HG03025 (cell line): ENCODE data around the gene CCDC172.
"Not testable (repeated sequence)": the region's sequence is repeated elsewhere in the genome, so short reads cannot be mapped to it uniquely, and the experiment has no call there.

ENCODE experiments used
- ATAC-seq: cut with Tn5 transposase; IDR thresholded peaks from one replicate; pipeline ENCODE4 v1.9.1; 2021; ENCODE audit warnings: mild to moderate bottlenecking, moderate library complexity; ENCODE audit not compliant: unreplicated experiment, low FRiP score

CCDC172 gene

DNA sequence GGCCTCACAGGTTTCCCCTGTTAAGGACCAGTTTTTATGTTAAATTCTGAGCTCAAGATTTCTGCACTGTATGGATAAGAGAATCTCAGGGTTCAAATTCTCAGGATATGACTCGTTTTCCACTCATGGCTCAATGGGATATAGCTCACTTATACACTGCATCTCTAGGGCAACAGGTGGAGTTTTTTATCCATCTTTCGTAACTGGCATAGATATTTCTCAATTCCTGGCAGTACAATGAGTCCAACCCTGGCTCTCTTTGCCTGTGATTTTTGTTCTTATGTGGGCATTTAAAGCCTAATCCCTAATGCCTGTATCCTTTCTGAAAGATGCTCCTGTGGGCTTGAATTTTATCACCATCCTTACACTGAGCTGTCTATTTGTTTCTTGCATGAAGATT, 7.6 kb downstream of the CCDC172 start:
- ATAC-seq = no peak

DNA sequence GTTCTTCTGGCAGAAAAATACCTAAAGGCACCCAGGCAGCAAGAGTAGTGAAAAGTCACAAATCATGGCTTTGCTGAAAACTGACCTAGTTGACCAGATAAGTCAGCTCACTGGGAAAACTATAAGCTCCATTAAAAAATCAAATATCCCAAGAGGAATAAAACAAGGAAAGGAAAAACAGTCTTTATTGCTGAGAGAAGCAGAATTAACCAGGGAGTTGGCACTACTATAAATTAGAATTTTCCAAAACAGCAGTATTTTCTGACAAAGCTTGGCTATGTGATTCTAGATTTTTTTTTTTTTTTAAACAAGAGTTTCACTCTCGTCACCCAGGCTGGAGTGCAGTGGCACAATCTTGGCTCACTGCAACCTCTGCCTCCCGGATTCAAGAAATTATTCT, 12.6 kb downstream of the CCDC172 start:
- ATAC-seq = no peak

- no peak for ATAC-seq
These were observed 27.9 kb downstream of the CCDC172 start for GRCh38 chr10:116352125-116352524.

GRCh38 chr10:116353817-116354216, 29.6 kb downstream of the CCDC172 start:
- ATAC-seq = no peak

DNA sequence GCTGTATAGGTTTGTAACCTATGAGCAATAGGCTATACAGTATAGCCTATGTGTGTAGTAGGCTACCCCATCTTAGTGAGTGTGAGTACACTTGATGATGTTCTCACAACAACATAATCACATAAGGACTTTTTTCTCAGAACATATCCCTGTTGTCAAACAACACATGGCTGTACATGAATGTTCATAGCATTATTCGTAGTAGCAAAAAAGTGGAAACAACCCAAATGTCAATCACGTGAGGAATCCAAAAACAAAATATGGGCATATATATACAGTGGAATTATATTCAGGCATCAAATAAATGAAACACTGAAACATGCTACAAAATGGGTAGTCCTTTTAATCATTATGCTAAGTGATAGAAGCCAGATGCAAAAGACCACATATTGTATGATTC, 31.1 kb downstream of the CCDC172 start:
- no peak for ATAC-seq

GRCh38 chr10:116356833-116357232, 32.6 kb downstream of the CCDC172 start:
- ATAC-seq = no peak

GRCh38 chr10:116364868-116365267, 40.6 kb downstream of the CCDC172 start:
- no peak for ATAC-seq

DNA sequence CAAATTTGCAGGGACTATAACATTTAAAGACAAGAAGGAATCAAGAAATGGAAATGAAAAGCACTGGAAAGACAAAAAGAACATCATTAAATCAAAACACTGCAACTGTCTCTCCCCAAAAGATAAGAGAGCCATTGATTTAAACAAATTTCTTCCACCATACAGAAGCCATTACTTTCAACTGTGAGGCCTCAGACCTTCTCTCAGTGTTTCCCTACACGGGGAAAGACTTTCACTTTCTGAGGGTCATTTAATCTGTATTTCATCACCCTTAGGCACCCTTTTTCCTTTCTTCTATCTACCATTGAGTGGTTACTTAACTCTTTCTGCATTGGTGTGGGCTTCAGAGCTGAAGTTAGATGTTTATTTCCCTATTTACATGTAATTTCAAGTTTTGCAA, 47.5 kb downstream of the CCDC172 start:
- no peak for ATAC-seq

DNA sequence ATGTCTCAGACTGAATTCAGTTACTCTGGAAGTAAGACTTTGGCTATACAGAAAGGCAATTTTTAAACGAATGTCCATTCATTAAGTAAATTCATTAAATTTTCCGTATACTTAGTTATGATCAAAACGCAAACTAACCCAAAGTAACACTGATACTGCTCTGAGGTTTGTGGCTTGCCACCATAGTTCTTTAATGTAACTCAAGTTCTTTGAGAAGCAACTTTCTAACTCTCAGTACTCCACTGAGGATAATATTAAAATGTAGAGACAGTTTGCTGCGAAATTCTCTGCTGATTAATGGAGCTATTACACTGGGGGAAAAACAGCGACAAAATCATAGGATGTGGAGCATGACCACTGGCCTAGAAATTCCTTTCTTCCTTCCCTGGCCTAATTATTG, 58.0 kb downstream of the CCDC172 start:
- ATAC-seq = no peak

GRCh38 chr10:116385311-116385710, 61.1 kb downstream of the CCDC172 start:
- no peak for ATAC-seq

DNA sequence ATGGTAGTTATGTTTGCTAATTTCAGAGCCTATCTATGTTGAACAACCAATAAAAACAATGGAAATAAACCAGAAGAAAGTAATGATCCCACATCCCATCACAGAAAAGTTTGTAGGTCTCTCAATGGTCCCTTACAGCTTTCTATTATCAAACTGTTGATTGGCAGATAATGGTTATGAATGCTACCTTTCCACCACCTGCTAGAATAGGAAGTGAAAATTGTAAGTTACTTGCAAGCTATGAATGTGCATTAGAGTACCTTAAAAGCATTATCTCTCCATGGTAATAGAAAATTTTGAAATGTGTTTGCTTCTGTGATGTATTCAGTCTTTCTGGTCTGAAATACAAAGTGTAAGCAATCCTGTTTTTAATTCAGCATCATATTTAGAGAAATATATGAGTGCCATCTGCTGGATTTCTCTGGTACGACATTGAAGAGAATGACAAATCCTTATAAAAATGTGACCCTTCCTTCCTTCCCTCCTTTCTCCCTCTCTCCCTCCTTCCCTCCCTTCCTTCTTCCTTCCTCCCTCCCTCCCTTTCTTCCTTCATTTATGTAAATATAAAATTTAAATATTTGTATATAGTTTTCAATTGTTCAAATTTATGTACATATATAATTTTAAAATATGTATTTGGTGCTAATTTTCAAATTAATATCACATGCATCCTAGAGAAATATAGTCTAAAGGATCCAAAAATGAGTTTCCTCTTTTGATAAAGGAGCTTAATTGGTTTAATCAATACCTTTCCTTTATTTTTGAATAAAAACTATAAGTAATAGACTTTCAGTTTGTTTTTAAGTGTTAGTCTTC, 62.0 kb downstream of the CCDC172 start:
- ATAC-seq = peak; percentile 63

DNA sequence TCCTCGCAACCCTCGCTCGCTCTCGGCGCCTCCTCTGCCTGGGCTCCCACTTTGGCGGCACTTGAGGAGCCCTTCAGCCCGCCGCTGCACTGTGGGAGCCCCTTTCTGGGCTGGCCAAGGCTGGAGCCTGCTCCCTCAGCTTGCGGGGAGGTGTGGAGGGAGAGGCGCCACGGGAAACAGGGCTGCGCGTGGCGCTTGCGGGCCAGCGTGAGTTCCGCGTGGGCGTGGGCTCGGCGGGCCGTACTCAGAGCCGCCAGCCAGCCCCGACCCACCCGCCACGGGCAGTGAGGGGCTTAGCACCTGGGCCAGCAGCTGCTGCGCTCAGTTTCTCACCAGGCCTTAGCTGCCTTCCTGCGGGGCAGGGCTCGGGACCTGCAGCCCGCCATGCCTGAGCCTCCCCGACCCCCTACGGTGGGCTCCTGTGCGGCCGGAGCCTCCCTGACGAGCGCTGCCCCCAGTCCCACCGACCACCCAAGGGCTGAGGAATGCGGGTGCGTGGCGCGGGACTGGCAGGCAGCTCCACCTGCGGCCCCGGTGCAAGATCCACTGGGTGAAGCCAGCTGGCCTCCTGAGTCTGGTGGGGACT, 69.1 kb downstream of the CCDC172 start:
- ATAC-seq = not testable (repeated sequence)

- no peak for ATAC-seq
These were observed 71.2 kb downstream of the CCDC172 start for GRCh38 chr10:116395223-116395985.

DNA sequence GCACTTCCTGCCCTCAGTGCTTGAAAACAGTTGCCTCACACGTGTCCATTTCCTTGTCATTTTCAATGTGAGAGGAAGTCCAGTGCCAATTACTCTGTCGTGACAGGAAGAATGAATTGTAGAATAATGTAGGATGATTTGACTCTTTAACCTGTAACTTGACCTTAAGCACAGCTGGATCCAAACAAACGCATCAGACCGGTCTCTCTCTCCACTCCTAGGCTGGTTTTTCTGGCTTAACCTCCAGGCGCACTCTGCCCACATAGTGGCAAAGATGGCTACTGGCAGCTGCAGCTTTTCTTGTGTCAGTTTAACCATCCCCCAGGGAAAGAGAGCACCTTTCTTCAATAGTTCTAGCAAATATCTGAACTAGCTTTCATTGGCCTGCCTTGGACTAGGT, 74.0 kb downstream of the CCDC172 start:
- no peak for ATAC-seq

GRCh38 chr10:116402858-116403257, 78.6 kb downstream of the CCDC172 start:
- ATAC-seq = no peak

DNA sequence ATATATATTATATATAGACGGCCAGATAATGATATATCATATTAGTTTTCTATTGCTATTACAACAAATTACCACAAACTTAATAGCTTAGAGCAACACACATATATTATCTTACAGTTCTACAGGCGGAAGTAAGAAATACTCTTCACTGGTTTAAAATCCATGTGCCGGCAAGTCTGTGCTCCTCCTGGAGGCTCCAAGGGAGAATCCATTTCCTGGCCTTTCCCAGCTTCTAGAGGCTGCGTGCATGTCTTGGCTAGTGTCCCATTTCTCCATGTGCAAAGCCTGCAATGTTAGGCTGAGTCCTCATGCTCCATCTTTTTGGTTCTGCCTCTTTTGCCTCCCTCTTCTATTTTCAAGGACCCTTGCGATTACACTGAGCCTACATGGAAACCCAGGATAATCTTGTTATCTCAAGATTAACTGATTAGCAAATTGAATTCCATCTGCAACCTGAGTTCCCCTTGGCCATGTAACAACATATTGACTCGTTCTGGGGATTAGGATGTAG, 79.5 kb downstream of the CCDC172 start:
- no peak for ATAC-seq

- ATAC-seq = peak; percentile 79
These were observed 84.5 kb downstream of the CCDC172 start for GRCh38 chr10:116408719-116409118.

DNA sequence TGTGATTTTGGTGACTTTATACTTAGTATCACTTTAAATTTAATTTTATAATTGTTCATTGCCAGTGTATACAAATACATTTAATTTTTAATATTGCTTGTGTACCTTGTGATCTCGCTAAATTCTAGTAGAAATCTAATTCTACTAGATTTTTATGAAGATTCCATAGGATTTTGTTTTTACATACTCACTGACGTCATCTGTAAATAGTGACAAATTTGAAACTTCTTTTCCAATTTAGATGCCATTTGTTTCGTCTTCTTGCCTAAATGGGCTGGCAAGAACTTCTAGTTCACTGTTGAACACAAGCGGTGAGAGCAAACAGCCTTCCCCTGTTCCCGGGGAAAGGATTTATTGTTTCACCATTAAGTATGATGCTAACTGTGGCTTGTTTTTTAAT, 86.1 kb downstream of the CCDC172 start:
- no peak for ATAC-seq

DNA sequence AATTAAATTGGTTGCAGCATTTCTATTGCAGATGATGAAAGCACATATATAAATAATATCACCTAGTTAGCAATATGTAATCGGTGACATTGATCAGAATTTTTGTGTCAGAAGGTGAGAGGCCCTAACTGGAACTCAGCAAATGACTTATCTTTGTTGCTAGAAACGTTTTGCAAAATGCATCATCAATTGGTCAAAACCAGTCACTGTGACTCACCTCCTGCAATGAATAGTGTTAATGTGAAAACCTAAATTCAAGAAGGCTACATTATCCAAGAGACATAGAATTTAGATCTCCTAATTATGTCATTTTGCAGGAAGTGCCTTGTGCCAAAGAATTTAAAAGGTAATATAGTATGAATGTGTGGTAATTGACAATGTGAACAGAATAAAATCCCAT, 93.6 kb downstream of the CCDC172 start:
- ATAC-seq = no peak

DNA sequence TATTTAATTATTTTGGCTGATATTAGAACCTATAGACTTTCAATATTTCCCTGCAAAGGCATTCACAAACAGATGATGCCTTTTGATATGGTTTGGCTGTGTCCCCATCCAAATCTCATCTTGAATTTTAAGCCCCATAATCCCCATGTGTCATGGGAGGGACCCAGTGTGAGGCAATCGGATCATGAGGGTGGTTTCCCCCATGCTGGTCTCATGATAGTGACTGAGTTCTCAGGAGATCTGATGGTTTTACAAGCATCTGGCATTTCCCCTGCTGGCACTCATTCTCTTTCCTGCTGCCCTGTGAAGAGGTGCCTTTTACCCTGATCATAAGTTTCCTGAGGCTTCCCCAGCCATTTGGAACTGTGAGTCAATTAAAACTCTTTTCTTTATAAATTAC, 94.1 kb downstream of the CCDC172 start:
- no peak for ATAC-seq

- ATAC-seq = no peak
These were observed 97.6 kb downstream of the CCDC172 start for GRCh38 chr10:116421815-116422214.
